Spleen (tissue), 13 donors: ENCODE data around the gene TBC1D20. TPM values are rescaled to one million over a fixed set of nuclear protein-coding genes. Genes with fewer than 3 reads are reported as not detected.
"Not testable (repeated sequence)": the region's sequence is repeated elsewhere in the genome, so short reads cannot be mapped to it uniquely, and the experiment has no call there.

ENCODE experiments used
- DNase-seq: peaks from one replicate; pipeline ENCODE4 v3.0.0-alpha.2; 2020
- H3K27ac ChIP-seq, 8 donors: fragments of 200-600 bp; sonication (generic) in 7 of 8; 1 replicate in 4 of 8; 2 replicates in 4 of 8; pipeline versions ENCODE4 v1.5.0 to v1.8.0; 2016 to 2021; ENCODE audit warnings: inconsistent platforms in 4 of 8, mild to moderate bottlenecking in 4 of 8, moderate library complexity in 1 of 8
- H3K27me3 ChIP-seq, 7 donors: fragments of 200-600 bp; sonication (generic) in 6 of 7; replicated peaks in 1 of 7; 1 replicate in 4 of 7; 2 replicates in 3 of 7; pipeline versions ENCODE4 v1.5.0 to v1.8.0; 2016 to 2021; ENCODE audit warnings: inconsistent platforms in 3 of 7, mild to moderate bottlenecking in 1 of 7
- H3K36me3 ChIP-seq, 6 donors: fragments of 200-600 bp; sonication (generic) in 5 of 6; 1 replicate in 4 of 6; 2 replicates in 2 of 6; pipeline versions ENCODE4 v1.5.0 to v1.8.0; 2016 to 2021; ENCODE audit warnings: inconsistent platforms in 2 of 6
- H3K4me1 ChIP-seq, 6 donors: fragments of 200-600 bp; sonication (generic) in 5 of 6; 1 replicate in 3 of 6; 2 replicates in 3 of 6; pipeline versions ENCODE4 v1.5.0 to v1.8.0; 2016 to 2021; ENCODE audit warnings: inconsistent platforms in 3 of 6
- H3K4me3 ChIP-seq, 8 donors: fragments of 200-600 bp; sonication (generic) in 7 of 8; 1 replicate in 4 of 8; 2 replicates in 4 of 8; pipeline versions ENCODE4 v1.5.0 to v1.8.0; 2016 to 2021; ENCODE audit warnings: inconsistent platforms in 4 of 8, mild to moderate bottlenecking in 4 of 8, moderate library complexity in 2 of 8
- H3K9me3 ChIP-seq, 8 donors: fragments of 200-600 bp; sonication (generic) in 7 of 8; 1 replicate in 4 of 8; 2 replicates in 4 of 8; pipeline versions ENCODE4 v1.5.0 to v1.8.0; 2016 to 2021; ENCODE audit warnings: inconsistent platforms in 4 of 8
- CTCF ChIP-seq, 11 experiments: fragments of 200-600 bp in 7 of 11; fragments of 450-650 bp in 4 of 11; sonication (generic) in 4 of 11; IDR thresholded peaks in 8 of 11; conservative IDR thresholded peaks in 3 of 11; 1 replicate in 7 of 11; 2 replicates in 4 of 11; pipeline versions ENCODE4 v1.4.0 to v1.8.0; 2016 to 2021; ENCODE audit warnings: antibody characterized with exemption in 11 of 11, inconsistent platforms in 4 of 11, mild to moderate bottlenecking in 1 of 11
- POLR2A ChIP-seq, 3 donors: fragments of 450-650 bp; IDR thresholded peaks; one replicate each; pipeline ENCODE4 v1.5.1; 2017; ENCODE audit warnings: antibody characterized with exemption in 3 of 3, mild to moderate bottlenecking in 1 of 3
- POLR2AphosphoS5 ChIP-seq, 3 donors: sonication (generic); formaldehyde crosslinking; IDR thresholded peaks; one replicate each; pipeline ENCODE4 v1.5.1; 2017; ENCODE audit warnings: antibody characterized with exemption in 3 of 3
- WGBS, 5 donors: extraction: QIAGEN DNeasy Blood & Tissue Kit in 3 of 5; methylation state at CpG; one replicate each; pipeline versions ENCODE4 v1.1.5 to v1.1.7; 2013 to 2018; 5-methylcytosine and 5-hydroxymethylcytosine counted together
- intact Hi-C: fragments of 100-400 bp; cut with DNase I; formaldehyde crosslinking; loops from one replicate; pipeline ENCODE4 v1.15.0; 2023; ENCODE audit warnings: low total_unique reads
- long read RNA-seq, 2 donors: transcript quantifications; one replicate each; lab custom pipeline, GENCODE V29; 2026
- polyA plus RNA-seq, 3 donors: library from polyadenylated mRNA; stranded (reverse); fragments of 200-250 nt; gene quantifications; one replicate each; pipeline ENCODE4 v1.2.1, GENCODE V29; 2013
- total RNA-seq, 7 donors: library from RNA; depleted of rRNA in 3 of 7; stranded (reverse); fragments of >200 nt in 3 of 7; fragmentation: NEBNext Ultra II Directional in 4 of 7; extraction: Animal tissue kit (Norgen Biotek cat#: 25700) in 4 of 7; gene quantifications; one replicate each; pipeline versions ENCODE4 v1.1.0 to v1.2.1, GENCODE V29; 2016 to 2021
- donor health status: healthy with polysubstance abuse.
- donor health status: DM: no; HTN: no; CAD: no; lungs with moderate emphysema.
- donor health status: DM: no; HTN: no; CAD: no.
- donor health status: Bipolar disorder and iron deficiency.
- donor health status: healthy.
- donor health status: DM: no; HTN: no; CAD: no.
- donor health status: DM: yes; HTN: yes; CAD: no.

The TBC1D20 gene, protein sequence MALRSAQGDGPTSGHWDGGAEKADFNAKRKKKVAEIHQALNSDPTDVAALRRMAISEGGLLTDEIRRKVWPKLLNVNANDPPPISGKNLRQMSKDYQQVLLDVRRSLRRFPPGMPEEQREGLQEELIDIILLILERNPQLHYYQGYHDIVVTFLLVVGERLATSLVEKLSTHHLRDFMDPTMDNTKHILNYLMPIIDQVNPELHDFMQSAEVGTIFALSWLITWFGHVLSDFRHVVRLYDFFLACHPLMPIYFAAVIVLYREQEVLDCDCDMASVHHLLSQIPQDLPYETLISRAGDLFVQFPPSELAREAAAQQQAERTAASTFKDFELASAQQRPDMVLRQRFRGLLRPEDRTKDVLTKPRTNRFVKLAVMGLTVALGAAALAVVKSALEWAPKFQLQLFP
- 10 to 100 TPM; 30.6 to 41.0 (median 34.8) TPM for total RNA-seq
- polyA plus RNA-seq: 10 to 100 TPM in 2 of 3 donors, 1 to 10 TPM in 1; 9.2 to 15.1 (median 10.3) TPM
- long read RNA-seq, donor 1, full-length matches to known transcripts: 3 of 3 reads
- long read RNA-seq, donor 1, partial matches to known transcripts: 0 of 3 reads
- long read RNA-seq, donor 1, other reads (novel, unspliced or antisense): 0 of 3 reads
- long read RNA-seq, donor 2, full-length matches to known transcripts: 6 of 6 reads
- long read RNA-seq, donor 2, partial matches to known transcripts: 0 of 6 reads
- long read RNA-seq, donor 2, other reads (novel, unspliced or antisense): 0 of 6 reads

GRCh38 chr20:462199-462991, at the start of gene TBC1D20:
TSS of gene TBC1D20 (minus strand) at chr20:462533. CDS start at chr20:462405, 128 bp downstream.
- WGBS, 5 donors: 0 to 4% (median 1%) methylated on average over 17 to 80 of the region's 80 CpGs
- DNase-seq: peak; percentile 96
- H3K36me3 ChIP-seq: no peaks in the 10 kb centered on the region
- no peaks in the 10 kb centered on the region for H3K27me3 ChIP-seq
- H3K4me1 ChIP-seq: peaks cover 25 to 56% (median 47%) of the 10 kb centered on the region in 6 donors
- H3K27ac ChIP-seq: peak within 1 kb of the TSS; percentile 88 to 97 (median 94)
- intact Hi-C loops: no loop called here
- peak within 1 kb of the TSS; percentile 64 to 92 (median 86) for H3K4me3 ChIP-seq
- H3K9me3 ChIP-seq: peaks cover 0 to under 1% (median 0%) of the 10 kb centered on the region in 8 donors
- TF ChIP-seq POLR2AphosphoS5 (IDR thresholded peaks at IDR 0.05) (peak; percentile 83 to 87 (median 84)), POLR2A (IDR thresholded peaks at IDR 0.05) (peak in 2 of 3 donors; percentile 21 to 53), CTCF (IDR thresholded peaks at IDR 0.05 in 8 of 11, conservative IDR thresholded peaks at IDR 0.05 in 3 of 11) (peak in 2 of 11 experiments; percentile 25 to 29)

DNA sequence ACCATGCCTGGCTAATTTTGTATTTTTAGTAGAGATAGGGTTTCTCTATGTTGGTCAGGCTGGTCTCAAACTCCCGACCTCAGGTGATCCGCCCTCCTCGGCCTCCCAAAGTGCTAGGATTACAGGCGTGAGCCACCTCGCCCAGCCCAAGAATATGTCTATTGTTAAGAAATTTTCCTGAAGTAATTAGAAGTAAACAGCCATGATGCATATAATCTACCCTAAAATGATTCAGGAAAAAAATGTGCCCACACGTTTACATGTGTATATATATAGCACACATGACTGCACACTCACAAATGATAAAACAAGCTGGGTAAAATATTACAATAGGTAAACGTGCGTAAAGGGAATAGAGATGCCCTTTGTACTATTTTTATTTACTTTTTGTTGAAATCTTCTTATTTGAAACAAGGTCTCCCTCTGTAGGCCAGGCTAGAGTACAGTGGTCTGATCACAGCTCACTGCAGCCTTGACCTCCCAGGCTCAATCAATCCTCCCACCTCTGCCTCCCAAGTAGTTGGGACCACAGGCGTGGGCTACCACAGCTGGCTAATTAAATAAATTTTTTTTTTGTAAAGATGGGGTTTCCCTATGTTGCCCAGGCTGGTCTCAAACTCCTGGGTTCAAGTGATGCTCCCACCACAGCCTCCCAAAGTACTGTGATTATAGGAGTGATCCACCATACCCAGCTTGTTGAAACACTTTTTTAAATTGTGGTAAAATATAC, 48.2 kb upstream of the TBC1D20 start:
- H3K27me3 ChIP-seq, H3K4me3 ChIP-seq, DNase-seq, H3K9me3 ChIP-seq, intact Hi-C loops, H3K27ac ChIP-seq: not testable (repeated sequence)
- Histone ChIP-seq H3K4me1 (peaks cover 3 to 62% (median 32%) of the 10 kb centered on the region in 6 donors), H3K36me3 (peaks cover 0 to 54% (median 26%) of the 10 kb centered on the region in 6 donors)
- 86 to 91% (median 87%) methylated on average over 9 of the region's 9 CpGs for WGBS, 5 donors

DNA sequence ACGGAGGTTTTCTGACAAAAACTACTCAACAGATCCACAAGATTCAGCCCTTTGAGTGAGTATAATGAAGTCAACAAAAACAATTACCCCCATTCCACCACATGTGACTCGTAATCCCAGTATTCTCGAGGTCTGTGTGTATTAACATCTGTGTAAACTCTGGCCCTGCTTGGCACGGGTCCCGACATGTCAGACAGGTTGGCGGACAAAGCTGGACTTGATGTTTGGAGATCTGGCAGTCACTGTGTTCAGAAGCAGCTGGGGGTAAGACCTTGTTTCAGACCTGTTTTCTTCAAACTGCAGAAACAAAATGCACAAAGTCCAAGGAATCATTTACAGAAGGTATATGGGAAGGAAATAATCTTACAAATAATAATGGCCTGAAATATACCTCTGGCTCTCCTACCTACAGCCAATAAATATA, 46.0 kb upstream of the TBC1D20 start:
- H3K4me3 ChIP-seq, H3K27ac ChIP-seq, H3K9me3 ChIP-seq, H3K27me3 ChIP-seq, DNase-seq, intact Hi-C loops: not testable (repeated sequence)
- H3K36me3 ChIP-seq: peaks cover 0 to 64% (median 43%) of the 10 kb centered on the region in 6 donors
- 85 to 91% (median 89%) methylated on average over 6 of the region's 6 CpGs for WGBS, 5 donors
- H3K4me1 ChIP-seq: peaks cover 0 to 42% (median 24%) of the 10 kb centered on the region in 6 donors

- TF ChIP-seq CTCF (IDR thresholded peaks at IDR 0.05 in 8 of 11, conservative IDR thresholded peaks at IDR 0.05 in 3 of 11) (no peak), POLR2A (IDR thresholded peaks at IDR 0.05) (no peak), POLR2AphosphoS5 (IDR thresholded peaks at IDR 0.05) (no peak)
- no peak overlapping the region for H3K4me3 ChIP-seq
- no peaks in the 10 kb centered on the region for H3K9me3 ChIP-seq
- intact Hi-C loops: no loop called here
- H3K27me3 ChIP-seq: no peaks in the 10 kb centered on the region
- 90 to 98% (median 96%) methylated on average over 7 of the region's 7 CpGs for WGBS, 5 donors
- H3K4me1 ChIP-seq: peaks cover 0 to 37% (median 19%) of the 10 kb centered on the region in 6 donors
- peaks cover 0 to 70% (median 47%) of the 10 kb centered on the region in 6 donors for H3K36me3 ChIP-seq
- H3K27ac ChIP-seq: no peak overlapping the region
- no peak for DNase-seq
These were observed 45.5 kb upstream of the TBC1D20 start for GRCh38 chr20:507761-508332.
